Skin of body (tissue), 2 donors: Measurements from ENCODE around the gene TMEM158. TPM values are rescaled to one million over a fixed set of nuclear protein-coding genes. Genes with fewer than 3 reads are reported as not detected.

Experiments
- DNase-seq: peaks from one replicate; lab custom pipeline; 2025; lab: John Stamatoyannopoulos, UW
- total RNA-seq: library from RNA; depleted of rRNA; stranded (reverse); fragments of >200 nt; gene quantifications from one replicate; pipeline ENCODE4 v1.2.3, GENCODE V29; 2014

The TMEM158 gene
- total RNA-seq, 1 donor from 2014 or later = 2.4 TPM

GRCh38 chr3:45234250-45234649 lies 8.2 kb upstream of the TMEM158 start:
- no peak for DNase-seq

- no peak for DNase-seq
Measured at GRCh38 chr3:45232521-45232920, 6.4 kb upstream of the TMEM158 start.

GRCh38 chr3:45227946-45228345 lies 1.9 kb upstream of the TMEM158 start:
- DNase-seq = no peak

- no peak for DNase-seq
Measured at GRCh38 chr3:45227071-45227820, 1.2 kb upstream of the TMEM158 start.

- DNase-seq = no peak
Measured at GRCh38 chr3:45225465-45226205, 452 bp downstream of the TMEM158 start.

GRCh38 chr3:45224824-45225464 lies 1.1 kb downstream of the TMEM158 start:
- no peak for DNase-seq

GRCh38 chr3:45223889-45224727 lies 2.0 kb downstream of the TMEM158 start:
- no peak for DNase-seq

- no peak for DNase-seq
Measured at GRCh38 chr3:45219694-45220093, 6.4 kb downstream of the TMEM158 start.

- DNase-seq = no peak
Measured at GRCh38 chr3:45218578-45219390, 7.3 kb downstream of the TMEM158 start.

GRCh38 chr3:45216021-45216609 lies 10.0 kb downstream of the TMEM158 start:
- no peak for DNase-seq

- DNase-seq = no peak
Measured at GRCh38 chr3:45215466-45215865, 10.6 kb downstream of the TMEM158 start.

- no peak for DNase-seq
Measured at GRCh38 chr3:45214061-45214680, 11.9 kb downstream of the TMEM158 start.

- DNase-seq = no peak
Measured at GRCh38 chr3:45212095-45212468, 14.0 kb downstream of the TMEM158 start.

GRCh38 chr3:45211466-45212094 lies 14.5 kb downstream of the TMEM158 start:
- DNase-seq = no peak

- peak; percentile 56 for DNase-seq
Measured at GRCh38 chr3:45210308-45211041, 15.6 kb downstream of the TMEM158 start.

GRCh38 chr3:45209526-45209925 lies 16.6 kb downstream of the TMEM158 start:
- DNase-seq = no peak

GRCh38 chr3:45208586-45208985 lies 17.5 kb downstream of the TMEM158 start:
- no peak for DNase-seq

- no peak for DNase-seq
Measured at GRCh38 chr3:45207446-45207845, 18.6 kb downstream of the TMEM158 start.

GRCh38 chr3:45205126-45205525 lies 21.0 kb downstream of the TMEM158 start:
- DNase-seq = no peak
